GM23338 (cell line): Measurements from ENCODE around the gene TRAF3. TPM values are rescaled to one million over a fixed set of nuclear protein-coding genes. Genes with fewer than 3 reads are reported as not detected.

ENCODE experiments used
- ATAC-seq: fragments of 200-7000 bp; cut with Tn5 transposase; 3 replicates; pipeline ENCODE4 v1.9.1; 2020
- DNase-seq: peaks from one replicate; pipeline ENCODE4 v3.0.0-alpha.2; 2015; ENCODE audit warnings: low spot score
- H2AFZ ChIP-seq: fragments of 200-600 bp; sonication (generic); 2 replicates; pipeline ENCODE4 v1.8.0; 2016; ENCODE audit warnings: antibody characterized with exemption, mild to moderate bottlenecking, moderate library complexity
- H3F3A ChIP-seq: fragments of 200-600 bp; sonication (generic); replicated peaks from 2 replicates; pipeline ENCODE4 v1.8.0; 2017; ENCODE audit warnings: antibody characterized with exemption, mixed run types, low read depth
- H3K27ac ChIP-seq: fragments of 200-600 bp; sonication (generic); 2 replicates; pipeline ENCODE4 v1.6.1; 2016; ENCODE audit warnings: low read depth
- H3K27me3 ChIP-seq: fragments of 200-600 bp; sonication (generic); 2 replicates; pipeline ENCODE4 v1.8.0; 2016; ENCODE audit warnings: mild to moderate bottlenecking, mixed run types, moderate library complexity; ENCODE audit not compliant: insufficient read depth
- H3K36me3 ChIP-seq: fragments of 200-600 bp; sonication (generic); 2 replicates; pipeline ENCODE4 v1.8.0; 2016; ENCODE audit warnings: mild to moderate bottlenecking; ENCODE audit not compliant: insufficient read depth
- H3K4me1 ChIP-seq: fragments of 200-600 bp; sonication (generic); 2 replicates; pipeline ENCODE4 v1.8.0; 2016; ENCODE audit warnings: mild to moderate bottlenecking, moderate library complexity; ENCODE audit not compliant: insufficient read depth
- H3K4me2 ChIP-seq: fragments of 200-600 bp; sonication (generic); 2 replicates; pipeline ENCODE4 v1.7.1; 2017; ENCODE audit warnings: mixed run types
- H3K4me3 ChIP-seq: fragments of 200-600 bp; sonication (generic); 2 replicates; pipeline ENCODE4 v1.6.1; 2016; ENCODE audit warnings: mixed run types
- H3K79me2 ChIP-seq: fragments of 200-600 bp; sonication (generic); replicated peaks from 2 replicates; pipeline ENCODE4 v1.8.0; 2017; ENCODE audit warnings: mild to moderate bottlenecking; ENCODE audit not compliant: insufficient read depth
- H3K9me2 ChIP-seq: fragments of 200-600 bp; sonication (generic); 2 replicates; pipeline ENCODE4 v1.8.0; 2017; ENCODE audit not compliant: insufficient read depth
- H4K20me1 ChIP-seq: fragments of 200-600 bp; sonication (generic); replicated peaks from 2 replicates; pipeline ENCODE4 v1.8.0; 2017; ENCODE audit warnings: mild to moderate bottlenecking; ENCODE audit not compliant: insufficient read depth
- H3K27ac Mint-ChIP-seq: 2 replicates; pipeline ENCODE4 v1.8.0; 2020; ENCODE audit warnings: inconsistent platforms, mild to moderate bottlenecking, moderate library complexity, mixed read lengths
- H3K27me3 Mint-ChIP-seq: 3 replicates; pipeline ENCODE4 v1.8.0; 2022; ENCODE audit warnings: low read depth, mild to moderate bottlenecking, moderate library complexity, mixed read lengths, inconsistent platforms; ENCODE audit not compliant: insufficient read depth, poor library complexity
- H3K36me3 Mint-ChIP-seq: 3 replicates; pipeline ENCODE4 v1.8.0; 2021; ENCODE audit warnings: low read depth, mild to moderate bottlenecking, inconsistent platforms, moderate library complexity, mixed read lengths
- H3K4me1 Mint-ChIP-seq: 3 replicates; pipeline ENCODE4 v1.8.0; 2020; ENCODE audit warnings: mild to moderate bottlenecking, inconsistent platforms, mixed read lengths
- H3K4me3 Mint-ChIP-seq: 3 replicates; pipeline ENCODE4 v1.8.0; 2021; ENCODE audit warnings: moderate library complexity, mild to moderate bottlenecking, inconsistent platforms, mixed read lengths
- H3K9me3 Mint-ChIP-seq: 3 replicates; pipeline ENCODE4 v1.8.0; 2020; ENCODE audit warnings: moderate library complexity, mild to moderate bottlenecking, inconsistent platforms, mixed read lengths
- CREB1 ChIP-seq: fragments of 250-450 bp; sonication (Bioruptor Pico); IDR thresholded peaks from 2 replicates; pipeline ENCODE4 v1.5.0; 2020; ENCODE audit warnings: low read depth, mild to moderate bottlenecking, moderate library complexity
- CTCF ChIP-seq, 2 experiments: fragments of 200-600 bp in 1 of 2; sonication (generic) in 1 of 2; conservative IDR thresholded peaks; 2 replicates each; pipeline versions ENCODE4 v1.5.1 to v1.6.1; 2016 to 2017; ENCODE audit warnings: antibody characterized with exemption in 2 of 2, low read depth in 2 of 2, mild to moderate bottlenecking in 2 of 2, moderate library complexity in 1 of 2
- ETS1 ChIP-seq: IDR thresholded peaks from 2 replicates; pipeline ENCODE4 v1.6.1; 2016; ENCODE audit warnings: antibody characterized with exemption
- EZH2 ChIP-seq: fragments of 200-600 bp; sonication (generic); IDR thresholded peaks from one replicate; pipeline ENCODE4 v1.8.0; 2017; ENCODE audit warnings: antibody characterized with exemption, mild to moderate bottlenecking, low read depth; ENCODE audit not compliant: unreplicated experiment
- EZH2phosphoT487 ChIP-seq: fragments of 200-600 bp; sonication (generic); IDR thresholded peaks from one replicate; pipeline ENCODE4 v1.8.1; 2018; ENCODE audit warnings: antibody characterized with exemption; ENCODE audit not compliant: unreplicated experiment
- JUNB ChIP-seq: IDR thresholded peaks from one replicate; pipeline ENCODE4 v1.6.1; 2016; ENCODE audit warnings: antibody characterized with exemption; ENCODE audit not compliant: unreplicated experiment
- NANOG ChIP-seq: IDR thresholded peaks from 2 replicates; pipeline ENCODE4 v1.6.1; 2016; ENCODE audit warnings: antibody characterized with exemption, borderline replicate concordance
- POLR2AphosphoS5 ChIP-seq: IDR thresholded peaks from 2 replicates; pipeline ENCODE4 v1.6.1; 2016; ENCODE audit warnings: antibody characterized with exemption, low read depth
- REST ChIP-seq: IDR thresholded peaks from one replicate; pipeline ENCODE4 v1.6.1; 2018; ENCODE audit warnings: antibody characterized with exemption; ENCODE audit not compliant: unreplicated experiment
- STAT1 ChIP-seq: IDR thresholded peaks from one replicate; pipeline ENCODE4 v1.6.1; 2016; ENCODE audit warnings: antibody characterized with exemption; ENCODE audit not compliant: unreplicated experiment
- ZNF114 ChIP-seq: fragments of 250-450 bp; sonication (Bioruptor Pico); IDR thresholded peaks from 2 replicates; pipeline ENCODE4 v1.5.0; 2020; ENCODE audit warnings: mild to moderate bottlenecking, moderate library complexity
- ZNF331 ChIP-seq: fragments of 250-450 bp; sonication (Bioruptor Pico); IDR thresholded peaks from 2 replicates; pipeline ENCODE4 v1.5.0; 2020; ENCODE audit warnings: low read depth, mild to moderate bottlenecking, moderate library complexity
- ZNF462 ChIP-seq: fragments of 250-450 bp; sonication (Bioruptor Pico); IDR thresholded peaks from 2 replicates; pipeline ENCODE4 v1.5.0; 2020; ENCODE audit warnings: mild to moderate bottlenecking, moderate library complexity
- polyA plus RNA-seq: library from polyadenylated mRNA; unstranded; fragments of >200 nt; fragmentation: Nextera tagmentation; extraction: Ambion mirVana; gene quantifications from 2 replicates; pipeline ENCODE4 v1.2.1, GENCODE V29; 2016
- total RNA-seq: library from RNA; depleted of rRNA; stranded (reverse); fragments of >200 nt; shearing (Covaris generic); gene quantifications from 2 replicates; pipeline ENCODE4 v1.2.3, GENCODE V29; 2014

TRAF3 gene
- total and polyA plus RNA-seq, 2 experiments from 2014 or later: 3.7 to 9.3 TPM

DNA sequence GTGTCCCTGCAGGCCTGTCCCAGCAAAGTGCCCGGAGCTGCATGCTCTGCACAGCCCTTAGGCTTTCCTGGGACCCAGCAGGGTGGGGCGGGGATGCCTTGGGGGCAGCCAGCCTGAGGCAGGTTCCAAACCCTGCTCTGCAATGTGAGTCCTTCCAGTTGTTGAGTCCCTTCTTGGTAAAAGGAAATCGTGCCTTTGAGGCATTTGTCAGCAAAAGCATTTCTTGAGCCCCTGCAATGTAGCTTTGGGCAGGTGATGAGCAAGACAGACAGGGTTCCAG lies 38.1 kb upstream of the TRAF3 start:
- H3K36me3 ChIP-seq: no peaks in the 10 kb centered on the region; the same call in 1 of the 2 replicates
- H3K4me1 ChIP-seq: no peaks in the 10 kb centered on the region
- H3K9me2 ChIP-seq: no peaks in the 10 kb centered on the region
- peak; percentile 65 for ATAC-seq
- Mint-ChIP-seq H3K9me3 (peaks cover 30% of the 10 kb centered on the region), H3K27ac (no peak overlapping the region), H3K4me3 (no peak overlapping the region), H3K27me3 (peaks cover 9% of the 10 kb centered on the region), H3K36me3 (peaks cover 22% of the 10 kb centered on the region), H3K4me1 (no peaks in the 10 kb centered on the region)
- H3K4me2 ChIP-seq: no peak overlapping the region
- no peak overlapping the region for H3K27ac ChIP-seq
- no peaks in the 10 kb centered on the region for H4K20me1 ChIP-seq
- no peak for TF ChIP-seq CTCF (conservative IDR thresholded peaks at IDR 0.05; ENCODE audit: low read depth in 2 of 2)
- TF ChIP-seq NANOG: no peak
- TF ChIP-seq POLR2AphosphoS5: no peak
- no peak for TF ChIP-seq ZNF331
- no peak for TF ChIP-seq ZNF462 (CRISPR knock-in tag)
- no peak for TF ChIP-seq JUNB
- no peak for TF ChIP-seq REST
- TF ChIP-seq EZH2phosphoT487: no peak
- TF ChIP-seq CREB1 (CRISPR knock-in tag): no peak
- TF ChIP-seq ETS1: no peak
- TF ChIP-seq ZNF114 (CRISPR knock-in tag): no peak
- TF ChIP-seq STAT1: no peak
- no peak for TF ChIP-seq EZH2
- no peaks in the 10 kb centered on the region for H3K27me3 ChIP-seq
- no peak overlapping the region for H3K4me3 ChIP-seq
- no peak for DNase-seq
- no peaks in the 10 kb centered on the region for H3K79me2 ChIP-seq
- no peak overlapping the region for H2AFZ ChIP-seq
- H3F3A ChIP-seq: no peaks in the 10 kb centered on the region
